WTC11 (cell line): ENCODE results near the gene SLC46A2. TPM values are rescaled to one million over a fixed set of nuclear protein-coding genes. Genes with fewer than 3 reads are reported as not detected.

Experiments used
- ATAC-seq: fragments of 200-7000 bp; cut with Tn5 transposase; 2 replicates; pipeline ENCODE4 v1.10.0; 2021; ENCODE audit warnings: mild to moderate bottlenecking, moderate library complexity
- CTCF ChIA-PET: fragments of 300-600 bp; sonication (Branson Sonifier 250); formaldehyde crosslinking; loops from one replicate; lab custom pipeline; 2021; ENCODE audit warnings: antibody characterized with exemption; lab: Charles Lee
- POLR2A ChIA-PET: fragments of 350-600 bp; sonication (Branson Sonifier 250); formaldehyde crosslinking; loops from one replicate; lab custom pipeline; 2021; ENCODE audit warnings: antibody characterized with exemption; lab: Charles Lee
- DNase-seq: peaks from one replicate; pipeline ENCODE4 v3.0.0; 2021; ENCODE audit warnings: low spot score
- H3K27ac Mint-ChIP-seq: 2 replicates; pipeline ENCODE4 v1.8.0; 2021; ENCODE audit warnings: mixed read lengths
- H3K27me3 Mint-ChIP-seq: 2 replicates; pipeline ENCODE4 v1.8.0; 2021; ENCODE audit warnings: low read depth, mild to moderate bottlenecking, moderate library complexity, mixed read lengths
- H3K36me3 Mint-ChIP-seq: 2 replicates; pipeline ENCODE4 v1.8.0; 2021; ENCODE audit warnings: mixed read lengths
- H3K4me1 Mint-ChIP-seq: 2 replicates; pipeline ENCODE4 v1.8.0; 2022; ENCODE audit warnings: mixed read lengths
- H3K4me3 Mint-ChIP-seq: 2 replicates; pipeline ENCODE4 v1.8.0; 2021; ENCODE audit warnings: mild to moderate bottlenecking, moderate library complexity, mixed read lengths
- H3K9me3 Mint-ChIP-seq: 2 replicates; pipeline ENCODE4 v1.8.0; 2021; ENCODE audit warnings: mixed read lengths
- E2F5 ChIP-seq: sonication (generic); formaldehyde crosslinking; IDR thresholded peaks from 2 replicates; pipeline ENCODE4 v1.8.1; 2022; ENCODE audit warnings: mild to moderate bottlenecking, moderate library complexity, missing genetic modification reagents
- FOXJ3 ChIP-seq: sonication (generic); formaldehyde crosslinking; IDR thresholded peaks from 2 replicates; pipeline ENCODE4 v1.9.0; 2021; ENCODE audit warnings: missing genetic modification reagents, mild to moderate bottlenecking, borderline replicate concordance
- FOXK1 ChIP-seq: sonication (generic); formaldehyde crosslinking; IDR thresholded peaks from 2 replicates; pipeline ENCODE4 v1.8.0; 2022; ENCODE audit warnings: mild to moderate bottlenecking, moderate library complexity, missing genetic modification reagents
- FOXP4 ChIP-seq: sonication (generic); formaldehyde crosslinking; IDR thresholded peaks from 2 replicates; pipeline ENCODE4 v1.8.0; 2022; ENCODE audit warnings: mild to moderate bottlenecking, missing genetic modification reagents
- GRHL2 ChIP-seq: fragments of 250-450 bp; sonication (Bioruptor Pico); IDR thresholded peaks from 2 replicates; pipeline ENCODE4 v1.8.0; 2022; ENCODE audit warnings: mild to moderate bottlenecking, moderate library complexity; ENCODE audit not compliant: insufficient replicate concordance, severe bottlenecking
- GTF2I ChIP-seq: fragments of 250-450 bp; sonication (Bioruptor Pico); conservative IDR thresholded peaks from 2 replicates; pipeline ENCODE4 v1.4.0; 2021; ENCODE audit warnings: mild to moderate bottlenecking
- JAZF1 ChIP-seq: fragments of 250-450 bp; sonication (Bioruptor Pico); IDR thresholded peaks from 2 replicates; pipeline ENCODE4 v1.9.0; 2021; ENCODE audit warnings: moderate library complexity, mild to moderate bottlenecking, inconsistent platforms
- OVOL2 ChIP-seq: fragments of 250-450 bp; sonication (Bioruptor Pico); IDR thresholded peaks from 2 replicates; pipeline ENCODE4 v1.9.0; 2021; ENCODE audit warnings: mild to moderate bottlenecking, borderline replicate concordance
- PRDM15 ChIP-seq: sonication (generic); formaldehyde crosslinking; IDR thresholded peaks from 2 replicates; pipeline ENCODE4 v1.8.0; 2022; ENCODE audit warnings: missing genetic modification reagents
- RELA ChIP-seq: sonication (generic); formaldehyde crosslinking; IDR thresholded peaks from 2 replicates; pipeline ENCODE4 v1.8.1; 2022; ENCODE audit warnings: missing genetic modification reagents, mild to moderate bottlenecking, borderline replicate concordance
- SMAD3 ChIP-seq: sonication (generic); formaldehyde crosslinking; IDR thresholded peaks from 2 replicates; pipeline ENCODE4 v1.8.0; 2022; ENCODE audit warnings: missing genetic modification reagents, mild to moderate bottlenecking, borderline replicate concordance
- USF1 ChIP-seq: sonication (generic); formaldehyde crosslinking; IDR thresholded peaks from 2 replicates; pipeline ENCODE4 v1.8.0; 2022; ENCODE audit warnings: mild to moderate bottlenecking, missing genetic modification reagents
- ZNF138 ChIP-seq: sonication (generic); formaldehyde crosslinking; conservative IDR thresholded peaks from 2 replicates; pipeline ENCODE4 v1.8.1; 2022; ENCODE audit warnings: mild to moderate bottlenecking, moderate library complexity, missing genetic modification reagents
- ZNF219 ChIP-seq: sonication (generic); formaldehyde crosslinking; IDR thresholded peaks from 2 replicates; pipeline ENCODE4 v1.8.0; 2023; ENCODE audit warnings: missing genetic modification reagents, mild to moderate bottlenecking, borderline replicate concordance
- ZNF317 ChIP-seq: sonication (generic); formaldehyde crosslinking; IDR thresholded peaks from 2 replicates; pipeline ENCODE4 v1.8.1; 2023; ENCODE audit warnings: low read depth, mild to moderate bottlenecking, moderate library complexity, missing genetic modification reagents, borderline replicate concordance
- ZNF416 ChIP-seq: fragments of 250-450 bp; sonication (Bioruptor Pico); IDR thresholded peaks from 2 replicates; pipeline ENCODE4 v1.9.0; 2021; ENCODE audit warnings: mild to moderate bottlenecking, inconsistent platforms
- total RNA-seq: library from RNA; stranded (reverse); gene quantifications from 3 replicates; pipeline ENCODE4 v1.2.3, GENCODE V29; 2021
- TF ChIP-seq, protein P1 (sequence below): sonication (generic); formaldehyde crosslinking; IDR thresholded peaks from 2 replicates; pipeline ENCODE4 v1.8.1; 2022; ENCODE audit warnings: low read depth, missing genetic modification reagents, borderline replicate concordance
- TF ChIP-seq, protein P2 (sequence below): sonication (generic); formaldehyde crosslinking; IDR thresholded peaks from 2 replicates; pipeline ENCODE4 v1.8.1; 2022; ENCODE audit warnings: mild to moderate bottlenecking, missing genetic modification reagents, moderate library complexity, borderline replicate concordance

SLC46A2 gene
- total RNA-seq, 1 experiment from 2014 or later, result not detected

GRCh38 chr9:112921549-112921948 is 30.9 kb upstream of the SLC46A2 start (continued):
- no peak for TF ChIP-seq E2F5

DNA sequence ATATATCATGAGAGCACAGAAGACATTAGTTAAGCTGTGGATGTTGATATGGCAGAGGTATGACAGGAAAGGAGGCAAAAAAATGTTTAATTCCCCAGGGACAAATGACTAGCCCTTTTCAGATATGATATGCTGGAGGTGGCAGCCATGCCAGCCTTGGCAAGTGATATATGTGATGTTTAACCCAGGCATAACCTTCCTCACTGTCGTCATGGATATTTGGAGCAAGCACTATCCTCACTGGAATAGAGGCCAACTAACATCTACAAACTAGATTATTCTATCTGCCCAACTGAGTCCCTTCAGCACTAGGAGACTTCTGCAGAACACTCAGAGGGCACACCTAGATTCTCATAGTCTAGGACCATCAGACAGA is 27.3 kb upstream of the SLC46A2 start:
- Mint-ChIP-seq H3K9me3 (peaks cover 1% of the 10 kb centered on the region; the same call in 1 of the 2 replicates), H3K4me3 (no peak overlapping the region), H3K4me1 (no peaks in the 10 kb centered on the region), H3K27me3 (peaks cover 47% of the 10 kb centered on the region), H3K36me3 (no peaks in the 10 kb centered on the region), H3K27ac (no peak overlapping the region)
- TF ChIP-seq, protein P1, sequence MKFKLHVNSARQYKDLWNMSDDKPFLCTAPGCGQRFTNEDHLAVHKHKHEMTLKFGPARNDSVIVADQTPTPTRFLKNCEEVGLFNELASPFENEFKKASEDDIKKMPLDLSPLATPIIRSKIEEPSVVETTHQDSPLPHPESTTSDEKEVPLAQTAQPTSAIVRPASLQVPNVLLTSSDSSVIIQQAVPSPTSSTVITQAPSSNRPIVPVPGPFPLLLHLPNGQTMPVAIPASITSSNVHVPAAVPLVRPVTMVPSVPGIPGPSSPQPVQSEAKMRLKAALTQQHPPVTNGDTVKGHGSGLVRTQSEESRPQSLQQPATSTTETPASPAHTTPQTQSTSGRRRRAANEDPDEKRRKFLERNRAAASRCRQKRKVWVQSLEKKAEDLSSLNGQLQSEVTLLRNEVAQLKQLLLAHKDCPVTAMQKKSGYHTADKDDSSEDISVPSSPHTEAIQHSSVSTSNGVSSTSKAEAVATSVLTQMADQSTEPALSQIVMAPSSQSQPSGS (CRISPR knock-in tag), result no peak
- ATAC-seq (no peak), DNase-seq (no peak)
- ChIA-PET POLR2A (no interaction called here), CTCF (interaction anchor here (0.7 kb wide), 1 partner anchor 31 kb away, joined by 4 read pairs; no protein-coding TSS in a partner anchor)

DNA sequence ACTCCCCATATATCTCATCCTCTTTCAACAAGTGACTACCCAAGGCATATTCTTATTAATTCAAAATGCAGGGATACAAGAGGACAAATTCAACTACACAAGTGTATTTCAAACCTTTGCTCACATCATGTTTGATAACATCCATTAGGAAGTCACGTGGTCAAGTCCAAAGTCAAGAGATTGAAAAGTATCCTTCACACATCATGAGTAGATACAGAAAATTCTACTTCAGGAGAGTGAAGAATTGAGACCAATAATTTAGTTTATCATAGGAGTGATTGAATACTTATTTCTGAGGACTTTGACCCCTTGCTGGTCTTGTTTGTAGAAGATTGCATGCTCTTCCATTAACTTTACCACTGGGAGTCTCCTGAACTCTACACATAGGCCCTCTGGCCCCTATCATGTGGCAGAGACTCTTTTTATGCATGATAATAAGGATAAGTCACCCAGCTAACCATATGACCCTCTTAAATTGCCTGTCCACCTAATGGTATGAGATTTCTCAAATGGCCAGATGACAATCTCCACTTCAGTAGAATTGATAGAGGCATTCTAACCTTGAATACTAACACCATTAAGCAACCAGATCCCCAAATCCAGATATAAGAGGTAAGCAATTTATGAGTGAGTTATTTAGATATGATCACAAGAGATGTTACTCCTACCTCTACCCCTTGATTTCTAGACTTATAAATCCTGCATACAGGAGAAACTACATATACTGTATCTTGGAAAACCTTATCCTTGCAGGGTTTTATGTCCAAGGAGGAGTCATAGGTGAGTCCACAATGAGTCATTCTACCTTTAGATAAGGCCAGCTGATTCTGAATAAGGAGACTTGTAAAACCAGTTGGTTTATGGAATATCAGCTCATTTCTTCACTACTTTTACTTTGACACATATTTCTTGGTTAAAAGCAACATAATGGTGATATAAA is 26.6 kb upstream of the SLC46A2 start:
- no peaks in the 10 kb centered on the region for H3K4me1 Mint-ChIP-seq
- H3K9me3 Mint-ChIP-seq, result peaks cover 8% of the 10 kb centered on the region; the same call in 1 of the 2 replicates
- POLR2A ChIA-PET, result no interaction called here
- DNase-seq (no peak), ATAC-seq (no peak)
- H3K4me3 Mint-ChIP-seq, result no peak overlapping the region
- CTCF ChIA-PET, result interaction anchor here (0.7 kb wide), 1 partner anchor 30 kb away, joined by 4 read pairs; no protein-coding TSS in a partner anchor
- no peaks in the 10 kb centered on the region for H3K36me3 Mint-ChIP-seq
- TF ChIP-seq RELA (no peak), ZNF219 (CRISPR knock-in tag) (no peak), PRDM15 (CRISPR knock-in tag) (no peak), JAZF1 (CRISPR knock-in tag) (no peak), ZNF138 (no peak), USF1 (CRISPR knock-in tag) (no peak), FOXJ3 (no peak), SMAD3 (CRISPR knock-in tag) (no peak), GRHL2 (CRISPR knock-in tag) (no peak), FOXK1 (CRISPR knock-in tag) (no peak), ZNF416 (CRISPR knock-in tag) (no peak), OVOL2 (CRISPR knock-in tag) (no peak), GTF2I (CRISPR knock-in tag) (no peak), FOXP4 (no peak), ZNF317 (CRISPR knock-in tag) (no peak)
- TF ChIP-seq, protein P2, sequence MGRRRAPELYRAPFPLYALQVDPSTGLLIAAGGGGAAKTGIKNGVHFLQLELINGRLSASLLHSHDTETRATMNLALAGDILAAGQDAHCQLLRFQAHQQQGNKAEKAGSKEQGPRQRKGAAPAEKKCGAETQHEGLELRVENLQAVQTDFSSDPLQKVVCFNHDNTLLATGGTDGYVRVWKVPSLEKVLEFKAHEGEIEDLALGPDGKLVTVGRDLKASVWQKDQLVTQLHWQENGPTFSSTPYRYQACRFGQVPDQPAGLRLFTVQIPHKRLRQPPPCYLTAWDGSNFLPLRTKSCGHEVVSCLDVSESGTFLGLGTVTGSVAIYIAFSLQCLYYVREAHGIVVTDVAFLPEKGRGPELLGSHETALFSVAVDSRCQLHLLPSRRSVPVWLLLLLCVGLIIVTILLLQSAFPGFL (CRISPR knock-in tag), result no peak
- peaks cover 50% of the 10 kb centered on the region for H3K27me3 Mint-ChIP-seq
- no peak overlapping the region for H3K27ac Mint-ChIP-seq
